Osteoblast (primary cell): ENCODE data around the gene ODAPH. TPM values are rescaled to one million over a fixed set of nuclear protein-coding genes. Genes with fewer than 3 reads are reported as not detected.

Experiments
- DNase-seq: peaks from one replicate; pipeline ENCODE4 v3.0.0; 2011; ENCODE audit warnings: low spot score, mixed read lengths; ENCODE audit not compliant: insufficient read length; ENCODE audit errors: missing footprints
- H2AFZ ChIP-seq: 2 replicates; pipeline ENCODE4 v1.6.0; 2011; ENCODE audit warnings: mild to moderate bottlenecking, low read length
- H3K27ac ChIP-seq: 2 replicates; pipeline ENCODE4 v1.5.1; 2011; ENCODE audit warnings: mild to moderate bottlenecking, low read depth, low read length, moderate library complexity
- H3K27me3 ChIP-seq: 2 replicates; pipeline ENCODE4 v1.6.0; 2012; ENCODE audit warnings: mild to moderate bottlenecking, control low read depth, inconsistent platforms, low read length, moderate library complexity; ENCODE audit not compliant: insufficient read depth
- H3K36me3 ChIP-seq: 2 replicates; pipeline ENCODE4 v1.5.1; 2011; ENCODE audit warnings: mild to moderate bottlenecking, low read length, control low read depth, moderate library complexity; ENCODE audit not compliant: insufficient read depth
- H3K4me1 ChIP-seq: 2 replicates; pipeline ENCODE4 v1.5.1; 2011; ENCODE audit warnings: mild to moderate bottlenecking, low read length, control low read depth, moderate library complexity; ENCODE audit not compliant: insufficient read depth
- H3K4me2 ChIP-seq: 2 replicates; pipeline ENCODE4 v1.6.0; 2011; ENCODE audit warnings: mild to moderate bottlenecking, low read length; ENCODE audit not compliant: insufficient read depth
- H3K4me3 ChIP-seq: fragments of 200-600 bp; sonication (generic); 3 replicates; pipeline ENCODE4 v1.5.1; 2012; ENCODE audit warnings: mild to moderate bottlenecking, low read length, inconsistent platforms; ENCODE audit not compliant: insufficient read depth
- H3K79me2 ChIP-seq: 2 replicates; pipeline ENCODE4 v1.6.0; 2012; ENCODE audit warnings: mild to moderate bottlenecking, low read length, control low read depth, inconsistent platforms; ENCODE audit not compliant: insufficient read depth
- H3K9me3 ChIP-seq: 2 replicates; pipeline ENCODE4 v1.5.1; 2011; ENCODE audit warnings: low read depth, low read length, control low read depth
- H4K20me1 ChIP-seq: 2 replicates; pipeline ENCODE4 v1.6.0; 2012; ENCODE audit warnings: mild to moderate bottlenecking, low read length, control low read depth; ENCODE audit not compliant: insufficient read depth
- total RNA-seq: library from RNA; depleted of rRNA; stranded (reverse); fragments of >200 nt; gene quantifications from 2 replicates; pipeline ENCODE4 v1.2.3, GENCODE V29; 2012
- TF ChIP-seq, protein P1 (sequence below): IDR thresholded peaks from 2 replicates; pipeline ENCODE4 v1.5.1; 2011; ENCODE audit warnings: mild to moderate bottlenecking, low read depth, low read length, moderate library complexity; ENCODE audit errors: extremely low read depth

ODAPH gene
- total RNA-seq, 1 donor, result not detected

DNA sequence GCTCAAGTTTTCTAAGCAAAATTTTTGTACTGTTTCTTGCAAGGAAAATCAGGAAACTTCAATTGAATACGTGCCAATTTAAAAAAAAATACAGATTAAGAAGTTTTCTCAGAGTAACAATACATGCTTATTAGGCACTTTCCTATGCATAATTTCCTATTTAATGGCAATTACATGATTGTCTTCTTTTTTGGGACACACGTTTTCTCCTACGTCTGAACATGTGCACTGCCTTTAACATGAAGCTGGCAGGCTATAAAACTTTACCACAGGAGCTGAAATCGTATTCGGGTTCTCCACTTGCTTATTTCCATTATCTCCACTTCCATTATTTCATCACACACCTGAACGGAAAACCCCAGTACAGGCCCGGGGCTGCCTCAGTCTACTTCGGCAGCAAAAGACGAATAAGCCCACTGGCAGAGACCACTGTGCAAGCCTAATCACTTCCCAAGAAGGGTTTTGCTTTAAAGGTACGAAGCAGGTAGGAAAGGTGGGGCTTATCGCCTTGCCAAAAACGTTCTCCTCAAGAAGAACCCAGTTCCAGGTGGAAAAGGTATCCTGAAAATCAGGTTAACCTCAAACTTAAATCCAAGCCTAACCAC, 42.2 kb upstream of the ODAPH start:
- TF ChIP-seq, protein P1, sequence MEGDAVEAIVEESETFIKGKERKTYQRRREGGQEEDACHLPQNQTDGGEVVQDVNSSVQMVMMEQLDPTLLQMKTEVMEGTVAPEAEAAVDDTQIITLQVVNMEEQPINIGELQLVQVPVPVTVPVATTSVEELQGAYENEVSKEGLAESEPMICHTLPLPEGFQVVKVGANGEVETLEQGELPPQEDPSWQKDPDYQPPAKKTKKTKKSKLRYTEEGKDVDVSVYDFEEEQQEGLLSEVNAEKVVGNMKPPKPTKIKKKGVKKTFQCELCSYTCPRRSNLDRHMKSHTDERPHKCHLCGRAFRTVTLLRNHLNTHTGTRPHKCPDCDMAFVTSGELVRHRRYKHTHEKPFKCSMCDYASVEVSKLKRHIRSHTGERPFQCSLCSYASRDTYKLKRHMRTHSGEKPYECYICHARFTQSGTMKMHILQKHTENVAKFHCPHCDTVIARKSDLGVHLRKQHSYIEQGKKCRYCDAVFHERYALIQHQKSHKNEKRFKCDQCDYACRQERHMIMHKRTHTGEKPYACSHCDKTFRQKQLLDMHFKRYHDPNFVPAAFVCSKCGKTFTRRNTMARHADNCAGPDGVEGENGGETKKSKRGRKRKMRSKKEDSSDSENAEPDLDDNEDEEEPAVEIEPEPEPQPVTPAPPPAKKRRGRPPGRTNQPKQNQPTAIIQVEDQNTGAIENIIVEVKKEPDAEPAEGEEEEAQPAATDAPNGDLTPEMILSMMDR, result no peak
- peaks cover 36% of the 10 kb centered on the region for H3K4me1 ChIP-seq
- peaks cover 13% of the 10 kb centered on the region for H4K20me1 ChIP-seq
- H3K27me3 ChIP-seq, result no peaks in the 10 kb centered on the region
- H3K4me3 ChIP-seq, result peak overlapping the region; percentile 97
- peak overlapping the region; percentile 96 for H3K27ac ChIP-seq
- H3K4me2 ChIP-seq, result peak overlapping the region; percentile 98
- H3K9me3 ChIP-seq, result no peaks in the 10 kb centered on the region
- peaks cover 62% of the 10 kb centered on the region for H3K79me2 ChIP-seq
- no peak for DNase-seq
- H2AFZ ChIP-seq, result peak overlapping the region; percentile 98
- H3K36me3 ChIP-seq, result peaks cover 18% of the 10 kb centered on the region

DNA sequence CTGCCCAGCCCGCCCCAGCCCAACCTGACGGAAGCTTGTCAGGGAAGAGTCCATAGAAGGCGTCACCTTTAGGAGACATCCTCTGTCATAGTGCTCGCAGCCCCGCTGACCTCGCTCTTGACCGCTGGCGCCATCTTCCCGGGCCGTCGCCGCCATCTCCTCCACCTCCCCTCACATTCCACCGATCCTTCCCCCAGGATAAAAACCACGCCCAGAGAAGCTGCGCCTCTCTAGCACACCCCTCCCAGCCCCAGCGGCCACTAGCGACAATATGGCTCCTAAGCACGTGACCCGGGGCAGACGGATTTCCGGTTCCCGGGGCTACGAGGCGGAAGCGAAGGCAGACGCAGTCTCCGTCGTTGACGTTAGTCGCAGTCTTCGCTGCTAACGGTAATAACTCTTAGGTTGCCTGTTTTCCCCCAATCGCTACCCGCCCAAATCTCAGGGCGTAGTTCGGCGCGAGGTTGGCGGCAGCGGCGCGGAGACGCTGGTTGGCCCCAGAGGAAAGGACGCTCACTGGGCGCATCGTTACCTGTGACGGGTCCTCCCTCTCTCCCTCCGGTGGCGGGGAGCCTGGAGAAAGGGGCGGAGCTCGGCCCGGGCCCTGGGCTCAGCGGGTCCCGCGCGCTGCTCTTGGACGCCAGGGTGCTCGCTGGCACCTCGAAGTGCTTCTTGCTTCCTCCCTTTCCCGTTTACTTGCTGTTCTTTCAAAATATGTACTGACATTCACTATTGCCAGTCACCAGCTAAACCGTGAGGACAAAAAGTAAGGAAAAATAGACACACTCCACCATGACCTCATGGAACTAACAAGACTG, 41.5 kb upstream of the ODAPH start, which contains the start of the genes RCHY1 and THAP6:
TSS of gene RCHY1 (minus strand) at position 273 of the 818 bp plus-strand sequence. CDS start at position 156, 117 bp downstream.
TSS of gene THAP6 (plus strand) at position 343 of the 818 bp plus-strand sequence. CDS start 980 bp downstream, outside the sequence.
- TF ChIP-seq, protein P1, result no peak
- Histone ChIP-seq H3K4me3 (peak within 1 kb of the TSS; percentile 97), H3K4me1 (peaks cover 36% of the 10 kb centered on the region), H3K27ac (peak within 1 kb of the TSS; percentile 96), H3K79me2 (peaks cover 60% of the 10 kb centered on the region), H3K36me3 (peaks cover 23% of the 10 kb centered on the region), H2AFZ (peak within 1 kb of the TSS; percentile 98), H3K27me3 (no peaks in the 10 kb centered on the region), H4K20me1 (peaks cover 13% of the 10 kb centered on the region), H3K9me3 (no peaks in the 10 kb centered on the region), H3K4me2 (peak within 1 kb of the TSS; percentile 98)
- DNase-seq, result peak; percentile 77

GRCh38 chr4:75514949-75515612, 40.8 kb upstream of the ODAPH start:
- peak overlapping the region; percentile 98 for H3K4me2 ChIP-seq
- H3K79me2 ChIP-seq, result peaks cover 53% of the 10 kb centered on the region
- peak overlapping the region; percentile 96 for H3K27ac ChIP-seq

More at GRCh38 chr4:75514949-75515612, 40.8 kb upstream of the ODAPH start:
- Histone ChIP-seq H3K9me3 (no peaks in the 10 kb centered on the region), H3K4me3 (peak overlapping the region; percentile 97), H3K27me3 (no peaks in the 10 kb centered on the region), H2AFZ (peak overlapping the region; percentile 98), H4K20me1 (peaks cover 12% of the 10 kb centered on the region), H3K4me1 (peaks cover 36% of the 10 kb centered on the region), H3K36me3 (peaks cover 23% of the 10 kb centered on the region)
- TF ChIP-seq, protein P1, result no peak
- peak; percentile 18 for DNase-seq
